Measurements from ENCODE around the gene PDE7B.

DNA sequence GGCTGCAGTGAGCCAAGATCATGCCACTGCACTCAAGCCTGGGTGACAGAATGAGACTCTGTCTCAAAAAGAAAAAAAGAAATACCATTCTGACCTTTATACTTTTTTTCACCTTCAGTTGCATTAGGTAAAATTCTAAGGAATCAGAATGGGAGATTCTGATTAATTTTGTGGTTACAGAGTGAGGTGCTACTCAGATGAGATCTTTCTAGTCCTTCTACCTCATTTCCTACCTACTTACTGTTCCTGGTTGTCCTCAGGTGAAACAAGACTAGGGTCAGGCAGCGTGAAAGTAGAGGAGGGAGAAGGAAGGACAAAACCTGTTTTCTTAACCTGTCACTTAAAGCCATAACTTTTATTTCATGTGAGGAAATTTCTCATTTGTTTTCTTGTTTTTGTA is 334.9 kb downstream of the PDE7B start:
- TF ChIP-seq, protein P1, sequence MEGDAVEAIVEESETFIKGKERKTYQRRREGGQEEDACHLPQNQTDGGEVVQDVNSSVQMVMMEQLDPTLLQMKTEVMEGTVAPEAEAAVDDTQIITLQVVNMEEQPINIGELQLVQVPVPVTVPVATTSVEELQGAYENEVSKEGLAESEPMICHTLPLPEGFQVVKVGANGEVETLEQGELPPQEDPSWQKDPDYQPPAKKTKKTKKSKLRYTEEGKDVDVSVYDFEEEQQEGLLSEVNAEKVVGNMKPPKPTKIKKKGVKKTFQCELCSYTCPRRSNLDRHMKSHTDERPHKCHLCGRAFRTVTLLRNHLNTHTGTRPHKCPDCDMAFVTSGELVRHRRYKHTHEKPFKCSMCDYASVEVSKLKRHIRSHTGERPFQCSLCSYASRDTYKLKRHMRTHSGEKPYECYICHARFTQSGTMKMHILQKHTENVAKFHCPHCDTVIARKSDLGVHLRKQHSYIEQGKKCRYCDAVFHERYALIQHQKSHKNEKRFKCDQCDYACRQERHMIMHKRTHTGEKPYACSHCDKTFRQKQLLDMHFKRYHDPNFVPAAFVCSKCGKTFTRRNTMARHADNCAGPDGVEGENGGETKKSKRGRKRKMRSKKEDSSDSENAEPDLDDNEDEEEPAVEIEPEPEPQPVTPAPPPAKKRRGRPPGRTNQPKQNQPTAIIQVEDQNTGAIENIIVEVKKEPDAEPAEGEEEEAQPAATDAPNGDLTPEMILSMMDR (conservative IDR thresholded peaks at IDR 0.05; ENCODE audit: low read length) = no peak
- no peak for TF ChIP-seq EZH2phosphoT487 (IDR thresholded peaks at IDR 0.05; ENCODE audit: borderline replicate concordance, low read depth, low read length)

Data from OCI-LY7 (cell line).